Adipose tissue (tissue), 3 donors: ENCODE measurements around the gene CASP1. TPM values are rescaled to one million over a fixed set of nuclear protein-coding genes. Genes with fewer than 3 reads are reported as not detected.
"Not testable (repeated sequence)": the region's sequence is repeated elsewhere in the genome, so short reads cannot be mapped to it uniquely, and the experiment has no call there.

Source experiments
- H3K27ac ChIP-seq: one replicate; pipeline ENCODE4 v1.5.1; 2013; ENCODE audit warnings: low read depth, low read length
- WGBS, 3 donors: extraction: QIAGEN DNeasy Blood & Tissue Kit; methylation state at CpG; one replicate each; pipeline ENCODE4 v1.1.7; 2013; 5-methylcytosine and 5-hydroxymethylcytosine counted together
- polyA plus RNA-seq, 3 donors: library from polyadenylated mRNA; stranded (reverse); fragments of 200-250 nt; gene quantifications; one replicate each; pipeline ENCODE4 v1.2.3, GENCODE V29; 2013
- donor health status: healthy with polysubstance abuse.
- donor health status: Bipolar disorder and iron deficiency.
- donor health status: healthy.

The CASP1 gene
- polyA plus RNA-seq, 3 donors = 4.3 to 24.5 (median 22.2) TPM

- 59 to 98% (median 95%) methylated on average over 2 of the region's 2 CpGs for WGBS, 3 donors
- H3K27ac ChIP-seq = no peak overlapping the region
Measured at GRCh38 chr11:105051559-105051958, 16.6 kb upstream of the CASP1 start.

DNA sequence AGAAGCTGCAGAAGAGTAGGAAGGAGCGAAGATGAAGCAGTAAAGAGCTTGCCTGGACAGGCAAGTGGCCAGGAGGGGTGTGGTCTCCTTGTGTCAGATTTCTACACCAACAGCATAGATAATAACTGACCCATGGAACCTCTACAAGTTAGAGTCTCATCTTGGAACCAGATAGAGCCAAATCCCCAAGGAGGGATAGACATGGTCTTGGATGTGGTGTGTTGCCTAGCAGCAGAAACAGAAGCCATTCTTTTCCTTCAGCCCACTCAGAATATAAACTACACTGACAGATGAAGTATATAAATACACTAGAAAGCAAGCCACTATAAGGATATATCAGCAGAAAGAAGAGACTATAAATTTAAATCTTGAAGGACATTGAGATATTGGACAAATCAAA lies 14.5 kb upstream of the CASP1 start:
- no peak overlapping the region for H3K27ac ChIP-seq
- 65 to 96% (median 89%) methylated on average over 1 of the region's 1 CpG for WGBS, 3 donors

GRCh38 chr11:105046898-105047579 lies 12.1 kb upstream of the CASP1 start:
- H3K27ac ChIP-seq = no peak overlapping the region
- 51 to 69% (median 63%) methylated on average over 8 of the region's 8 CpGs for WGBS, 3 donors

- no peak overlapping the region for H3K27ac ChIP-seq
- WGBS, 3 donors = 62 to 93% (median 73%) methylated on average over 5 of the region's 5 CpGs
Measured at GRCh38 chr11:105045676-105046296, 10.8 kb upstream of the CASP1 start.

DNA sequence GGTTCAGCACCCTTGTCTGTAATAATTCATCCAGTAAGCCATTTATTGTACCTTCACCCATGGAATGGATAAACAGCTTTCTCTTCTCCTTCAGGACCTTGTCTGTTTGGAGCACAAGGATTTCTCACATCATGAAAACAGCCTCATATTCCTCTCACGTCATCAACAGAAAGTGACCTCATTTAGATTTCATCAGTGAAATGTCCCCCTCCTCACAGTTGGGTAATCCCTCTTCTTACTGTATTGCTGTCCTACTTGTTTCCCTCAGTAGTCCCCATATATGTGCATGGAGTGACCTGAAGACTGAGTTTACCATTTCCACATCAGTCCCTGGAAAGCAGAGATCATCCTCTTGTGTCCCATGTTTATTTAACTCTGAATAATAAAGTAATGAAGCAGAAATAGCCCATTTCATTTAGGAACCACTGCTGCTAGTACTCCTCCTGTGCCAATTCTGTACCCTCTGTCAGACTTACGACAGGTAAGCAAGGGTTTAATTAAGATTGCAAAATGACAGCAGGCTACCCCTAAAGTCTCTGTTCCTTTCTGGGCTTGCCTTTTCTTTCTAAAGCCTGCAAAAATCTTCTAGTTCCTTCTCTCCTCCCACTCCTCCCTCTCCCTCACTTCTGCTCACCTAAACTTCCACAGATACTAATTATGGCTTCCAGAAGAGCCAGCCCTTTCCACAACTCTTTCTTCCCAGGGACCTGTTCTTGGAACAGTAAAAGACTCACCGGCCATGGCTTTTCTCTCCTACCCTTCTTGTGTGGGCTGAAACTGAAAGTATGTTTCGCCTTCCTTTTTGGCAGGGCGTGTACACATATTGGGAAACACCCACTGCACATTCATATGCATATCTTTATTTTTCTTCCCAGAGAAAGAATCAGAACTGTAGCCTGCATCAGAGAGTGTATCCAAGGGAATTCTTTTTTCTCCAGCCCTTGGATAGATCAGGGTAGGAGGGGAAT lies 9.9 kb upstream of the CASP1 start, which contains the start of gene CARD16:
Gene CARD16 (minus strand): TSS at position 779 of the 968 bp plus-strand sequence. CDS start 38 bp downstream, at position 741.
- not testable (repeated sequence) for H3K27ac ChIP-seq
- 11 to 63% (median 16%) methylated on average over 5 of the region's 5 CpGs for WGBS, 3 donors

GRCh38 chr11:105042178-105042577 lies 7.2 kb upstream of the CASP1 start:
- 88 to 93% (median 90%) methylated on average over 3 of the region's 3 CpGs for WGBS, 3 donors
- no peak overlapping the region for H3K27ac ChIP-seq

DNA sequence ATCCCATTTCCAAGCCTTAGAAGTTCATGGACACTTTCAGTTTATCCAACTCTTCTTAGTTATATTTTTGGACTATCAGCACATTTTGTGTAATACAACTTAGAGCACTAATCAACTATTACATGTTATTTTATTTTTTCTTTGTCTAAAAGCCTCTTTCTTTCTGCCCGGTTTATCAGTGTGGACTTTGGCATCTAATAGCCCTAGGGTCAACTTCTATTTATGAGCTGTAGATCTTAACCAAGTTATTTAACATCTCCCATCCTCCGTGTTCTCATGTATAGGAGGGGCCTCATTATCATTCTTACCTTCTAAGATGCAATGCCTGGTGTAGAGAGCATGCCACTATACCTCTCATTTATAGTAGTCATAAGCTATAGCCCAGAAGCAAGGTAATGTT lies 5.8 kb upstream of the CASP1 start:
- H3K27ac ChIP-seq = no peak overlapping the region
- WGBS, 3 donors = 62 to 99% (median 85%) methylated on average over 2 of the region's 2 CpGs

GRCh38 chr11:105034388-105034787 lies 556 bp downstream of the CASP1 start:
- 43 to 78% (median 46%) methylated on average over 2 of the region's 2 CpGs for WGBS, 3 donors

DNA sequence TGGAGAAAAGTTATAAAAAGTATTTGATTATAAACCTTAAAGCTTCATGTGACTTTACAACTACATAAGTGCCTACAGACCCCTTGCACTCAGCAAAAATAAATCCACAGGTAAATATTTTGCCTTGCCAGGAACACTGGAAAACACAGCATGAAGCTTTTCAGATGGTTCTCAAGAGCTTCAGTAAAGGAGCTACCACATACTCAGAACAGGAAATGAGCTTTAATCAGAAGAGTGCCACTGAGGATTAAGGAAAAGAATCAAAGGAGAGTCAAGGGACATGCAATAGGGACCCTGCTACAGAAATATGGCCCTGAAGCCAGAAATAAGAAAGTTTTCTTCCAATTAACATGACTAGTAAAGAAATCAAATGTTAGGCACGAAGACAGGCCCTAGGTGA lies 1.2 kb downstream of the CASP1 start:
- no peak overlapping the region for H3K27ac ChIP-seq
- WGBS, 3 donors = 80 to 92% (median 82%) methylated on average over 1 of the region's 1 CpG

More at GRCh38 chr11:105034388-105034787, 556 bp downstream of the CASP1 start:
- H3K27ac ChIP-seq = not testable (repeated sequence)

DNA sequence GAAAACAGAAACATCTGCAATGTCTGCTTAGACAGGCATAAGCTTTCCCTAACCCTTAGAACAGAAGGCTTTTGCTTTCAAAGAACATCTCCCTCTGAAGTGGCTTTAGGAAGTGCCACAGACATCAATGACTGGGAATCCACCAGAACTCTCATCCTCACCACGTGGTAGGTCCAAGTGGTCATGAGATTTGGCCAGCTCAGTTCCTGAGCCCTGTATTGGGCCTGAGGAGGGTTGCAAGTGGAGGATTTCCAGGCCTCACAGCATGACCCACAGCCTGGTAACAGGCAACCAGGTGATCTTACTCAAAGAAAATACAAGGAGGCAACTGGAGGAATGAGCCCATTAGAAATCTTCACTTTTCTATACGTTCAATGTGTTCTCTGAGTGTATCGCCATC lies 1.6 kb downstream of the CASP1 start:
- 79 to 85% (median 82%) methylated on average over 3 of the region's 3 CpGs for WGBS, 3 donors
- no peak overlapping the region for H3K27ac ChIP-seq

DNA sequence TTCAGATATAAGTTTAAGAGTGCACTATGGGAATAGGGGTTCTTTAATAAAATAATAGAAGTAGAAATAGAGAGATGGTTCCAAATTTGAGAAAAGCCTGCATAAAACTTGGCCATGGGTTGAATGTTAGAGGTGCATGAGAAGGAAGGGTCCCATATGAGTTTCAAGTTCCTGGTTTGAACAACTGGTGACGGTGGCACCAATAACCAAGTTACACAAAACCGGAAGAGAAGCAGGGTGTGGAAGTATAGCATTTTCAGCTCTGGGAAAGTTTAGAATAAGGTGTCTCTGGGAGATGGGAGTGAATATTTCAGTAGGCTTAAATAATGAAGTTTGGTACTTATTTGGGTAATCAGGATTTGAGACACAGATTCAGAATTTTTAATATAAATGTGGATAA lies 2.4 kb downstream of the CASP1 start:
- 57 to 81% (median 72%) methylated on average over 2 of the region's 2 CpGs for WGBS, 3 donors
- H3K27ac ChIP-seq = no peak overlapping the region

DNA sequence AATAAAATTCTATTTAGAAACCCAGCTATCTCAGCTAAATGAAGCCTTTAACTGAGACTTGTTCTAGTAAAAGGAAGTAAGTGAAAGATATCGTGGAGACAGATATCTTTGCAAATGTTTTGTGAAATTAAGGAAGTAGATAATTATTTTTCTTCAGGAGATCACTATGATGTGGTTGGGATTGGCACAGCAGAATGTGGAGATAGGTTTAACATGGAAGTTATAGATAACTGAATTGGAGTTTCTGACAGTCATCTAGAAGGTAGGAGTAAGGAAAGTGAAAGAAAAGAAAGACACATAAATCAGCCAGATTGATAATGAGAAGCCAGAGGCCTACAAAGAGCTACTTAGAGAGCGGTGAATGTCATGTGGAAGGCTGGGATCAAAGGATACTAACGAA lies 7.3 kb downstream of the CASP1 start:
- H3K27ac ChIP-seq = no peak overlapping the region
- 62 to 74% (median 73%) methylated on average over 3 of the region's 3 CpGs for WGBS, 3 donors

GRCh38 chr11:105024394-105024793 lies 10.6 kb downstream of the CASP1 start:
- H3K27ac ChIP-seq = no peak overlapping the region
- WGBS, 3 donors = 75 to 90% (median 88%) methylated on average over 1 of the region's 1 CpG

GRCh38 chr11:105023003-105023402 lies 11.9 kb downstream of the CASP1 start, which contains the start of gene CASP5:
TSS of gene CASP5 (minus strand) at chr11:105023168. CDS start at chr11:105023136, 32 bp downstream.
- no peak within 1 kb of the TSS for H3K27ac ChIP-seq

GRCh38 chr11:105022527-105022926 lies 12.4 kb downstream of the CASP1 start:
- H3K27ac ChIP-seq = no peak overlapping the region
- 38 to 58% (median 43%) methylated on average over 2 of the region's 2 CpGs for WGBS, 3 donors

DNA sequence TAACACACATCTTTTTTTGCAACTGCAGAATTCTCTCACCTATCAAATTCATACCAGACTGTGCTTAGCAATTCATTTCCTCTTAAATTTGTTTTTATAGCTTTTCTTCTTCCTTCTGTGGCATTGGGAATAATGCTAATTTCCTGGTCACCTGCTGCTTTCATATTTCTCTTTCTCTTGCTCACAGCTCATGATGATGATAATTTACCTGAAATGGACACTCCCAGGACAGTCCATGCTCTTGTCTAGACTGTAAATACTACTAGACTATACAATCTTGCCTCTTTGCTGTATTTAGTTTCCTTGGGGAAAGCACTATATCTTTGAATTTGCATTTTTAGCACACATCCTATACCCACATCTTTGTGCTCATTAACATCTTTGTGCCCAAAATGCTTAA lies 27.5 kb downstream of the CASP1 start:
- no peak overlapping the region for H3K27ac ChIP-seq

DNA sequence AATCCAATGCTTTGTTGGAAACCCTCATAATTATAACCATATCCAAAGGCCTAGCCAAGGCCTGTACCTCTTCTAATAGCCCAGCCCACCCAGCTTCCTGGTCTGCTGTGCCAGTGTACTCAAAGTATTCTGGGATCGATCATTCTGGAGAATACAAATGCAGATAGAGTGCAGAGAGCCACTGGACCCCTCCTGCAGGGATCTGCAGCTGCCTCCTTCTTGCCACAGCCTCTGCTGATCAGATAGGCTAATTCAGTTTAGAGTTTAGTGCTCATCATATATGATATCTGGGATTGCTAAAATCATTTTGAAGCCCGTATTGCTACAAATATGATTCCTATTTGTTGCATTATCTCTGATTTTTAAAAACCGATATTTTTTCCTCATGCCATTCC lies 29.5 kb downstream of the CASP1 start:
- no peak overlapping the region for H3K27ac ChIP-seq
- WGBS, 3 donors = 72 to 93% (median 87%) methylated on average over 3 of the region's 3 CpGs

DNA sequence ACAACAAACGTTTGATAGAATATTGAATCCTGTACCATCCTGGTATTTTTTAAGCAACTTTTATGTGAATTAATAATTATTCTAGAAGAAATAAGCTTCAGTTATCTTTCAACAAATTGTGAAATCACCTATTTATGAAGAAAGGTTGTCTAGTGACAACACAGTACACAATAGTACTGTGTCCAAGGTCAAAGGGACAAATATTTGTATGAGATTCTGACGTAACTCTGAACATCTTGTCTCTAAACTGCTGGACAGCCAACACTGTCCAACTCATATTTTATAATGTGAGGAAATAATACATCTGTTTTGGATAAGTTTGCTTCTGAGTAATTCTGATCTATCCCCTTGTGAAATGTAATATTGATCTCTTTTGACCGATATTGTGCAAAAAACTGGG lies 30.9 kb downstream of the CASP1 start:
- WGBS, 3 donors = 46 to 74% (median 58%) methylated on average over 3 of the region's 3 CpGs
- H3K27ac ChIP-seq = no peak overlapping the region

- H3K27ac ChIP-seq = no peak overlapping the region
- 69 to 83% (median 75%) methylated on average over 2 of the region's 2 CpGs for WGBS, 3 donors
Measured at GRCh38 chr11:105003151-105003550, 31.8 kb downstream of the CASP1 start.
